T-helper 1 cell (primary cell): Measurements from ENCODE around the gene MAML2.
A peak's percentile ranks its signal among the peaks of the same experiment; 100 is the strongest.

Experiments used
- DNase-seq, 5 donors: peaks; one replicate each; pipeline ENCODE4 v3.0.0-alpha.2; 2012 to 2020

The MAML2 gene

DNA sequence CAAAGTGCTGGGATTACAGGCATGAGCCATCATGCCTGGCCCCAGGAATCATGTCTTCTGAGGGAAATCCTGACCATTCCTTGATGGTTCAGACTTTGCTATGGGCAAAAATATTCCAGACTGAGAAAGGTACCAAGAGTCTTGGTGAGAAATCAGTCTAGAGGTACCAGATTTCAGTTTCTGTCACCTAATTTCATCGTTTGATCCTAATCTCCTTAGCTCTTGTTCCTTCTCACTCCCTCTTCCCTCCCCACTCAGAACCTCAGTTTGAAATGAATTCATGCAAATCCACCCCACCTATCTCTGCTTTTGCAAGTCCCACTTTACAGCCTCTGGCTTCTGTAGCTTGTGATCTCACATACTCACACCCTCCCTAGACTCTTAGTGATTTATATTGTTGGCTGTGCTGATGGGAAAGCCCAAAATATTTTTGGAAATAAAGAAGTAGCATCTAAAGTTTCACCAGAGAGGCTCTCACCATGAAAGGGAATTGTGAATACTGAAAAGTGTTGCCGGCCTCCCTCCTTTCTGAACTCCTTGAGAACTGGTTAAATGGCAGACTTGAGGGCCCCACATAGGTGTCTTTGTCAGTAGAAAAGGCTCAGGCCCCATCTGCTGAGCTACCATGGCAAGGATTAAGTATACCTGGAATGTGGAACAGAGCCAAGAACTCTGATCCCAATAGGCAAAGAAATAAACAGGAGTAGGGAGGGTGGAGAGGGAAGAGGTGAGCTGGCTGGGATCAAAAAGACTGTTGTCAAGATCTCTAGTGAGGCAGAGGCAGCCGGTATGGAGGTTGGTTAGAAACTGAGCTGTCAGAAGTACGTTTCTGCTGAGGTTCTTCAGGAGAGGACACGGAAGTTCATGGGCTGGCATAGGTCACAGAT lies 228.6 kb downstream of the MAML2 start:
- no peak for DNase-seq

- DNase-seq, result no peak
Observed at GRCh38 chr11:96113193-96113681, 229.8 kb downstream of the MAML2 start.

DNA sequence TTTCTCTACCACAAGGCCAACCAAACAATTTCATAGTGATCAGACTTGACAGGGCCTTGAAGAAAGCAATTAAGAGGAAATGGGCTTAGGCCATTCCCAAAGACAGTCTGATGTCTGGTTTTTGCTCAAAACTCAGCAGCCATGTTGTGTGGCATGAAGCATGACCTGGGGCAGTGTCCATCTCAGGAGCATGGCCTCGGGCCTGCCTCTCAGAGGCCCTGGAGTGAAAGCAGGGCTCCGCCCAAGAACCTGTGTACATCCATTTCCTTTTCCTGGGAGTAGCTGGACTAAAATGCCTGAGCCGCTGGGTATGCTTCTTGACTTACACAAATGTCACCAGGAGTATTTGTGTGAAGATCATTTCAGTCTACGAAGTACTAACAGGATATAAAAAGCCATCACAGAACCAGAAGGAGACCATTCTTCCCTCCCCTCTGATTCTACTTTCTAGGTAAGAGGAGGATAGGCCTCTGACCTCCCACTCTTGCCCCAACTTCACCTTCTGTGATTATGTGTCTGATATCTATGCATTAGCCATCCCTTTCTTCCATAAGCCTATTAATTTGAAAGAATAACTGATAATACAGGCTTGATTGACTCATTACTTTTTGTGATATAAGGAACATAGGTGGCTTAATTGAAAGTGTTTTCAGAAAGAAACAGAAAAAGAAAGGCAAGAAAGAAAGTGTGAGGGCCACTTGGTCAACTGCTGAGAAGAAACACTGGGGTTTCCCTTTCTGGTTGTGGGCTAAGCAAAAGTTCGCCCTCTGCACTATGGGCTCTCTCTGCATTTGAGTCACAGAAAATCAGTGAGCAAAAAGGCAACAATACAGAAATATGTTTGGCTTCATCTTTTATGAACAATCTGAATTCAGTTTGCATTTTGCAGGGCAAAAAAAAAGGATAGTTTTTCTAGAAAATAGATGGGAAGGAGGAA lies 230.5 kb downstream of the MAML2 start:
- DNase-seq, result peak in 1 of 5 donors; percentile 34

- no peak for DNase-seq
Observed at GRCh38 chr11:96111308-96111707, 231.7 kb downstream of the MAML2 start.

DNA sequence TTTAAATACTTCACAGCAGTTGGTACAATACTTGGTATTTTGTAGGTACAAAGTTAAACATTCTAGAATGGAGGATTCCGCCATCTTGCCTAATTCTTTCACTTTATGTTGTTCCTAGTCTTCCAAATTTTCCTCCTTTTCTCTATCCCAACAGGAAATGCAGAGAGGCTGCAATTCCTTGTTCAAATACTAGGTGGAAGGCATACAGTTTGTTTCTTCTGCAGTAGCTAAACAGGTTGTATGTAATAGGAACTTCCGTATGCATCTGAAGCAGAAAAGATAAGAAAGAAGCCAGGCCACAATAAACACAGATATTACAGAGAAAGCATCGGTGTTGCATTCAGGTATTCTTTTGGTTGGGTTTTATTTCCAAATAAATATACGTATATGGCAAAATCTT lies 232.7 kb downstream of the MAML2 start:
- DNase-seq, result no peak

- DNase-seq, result no peak
Observed at GRCh38 chr11:96109331-96110030, 233.5 kb downstream of the MAML2 start.

DNA sequence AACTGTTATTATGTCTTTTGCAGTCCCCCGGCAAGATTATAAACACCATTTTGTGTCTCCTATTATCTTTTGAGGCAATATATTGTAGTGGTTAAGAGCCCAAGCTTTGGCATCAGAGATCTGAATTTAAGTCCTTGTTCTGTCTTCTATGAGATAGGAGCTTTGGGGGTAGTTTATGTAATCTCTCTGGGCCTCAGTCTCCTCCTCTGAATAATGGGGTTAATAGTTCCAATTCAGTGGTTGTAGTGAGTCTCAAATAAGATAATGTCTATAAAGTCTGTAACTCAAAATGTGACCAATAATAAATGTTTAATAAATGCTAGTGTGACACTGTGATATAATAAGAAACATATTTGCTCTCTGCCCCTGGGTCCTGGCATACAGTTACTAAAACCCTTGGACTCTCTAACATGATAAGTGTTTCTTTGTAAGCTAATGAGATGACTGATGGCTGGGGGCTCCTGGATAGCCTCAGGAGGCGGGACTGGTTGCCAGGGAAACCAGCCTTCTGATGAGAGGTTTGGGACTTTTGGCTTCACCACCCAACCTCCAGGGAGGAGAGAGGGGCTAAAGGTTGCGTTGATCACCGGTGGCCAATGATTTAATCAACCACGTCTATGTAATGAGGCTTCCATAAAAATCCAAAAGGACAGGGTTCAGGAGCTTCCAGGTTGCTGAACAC lies 235.7 kb downstream of the MAML2 start:
- no peak for DNase-seq

DNA sequence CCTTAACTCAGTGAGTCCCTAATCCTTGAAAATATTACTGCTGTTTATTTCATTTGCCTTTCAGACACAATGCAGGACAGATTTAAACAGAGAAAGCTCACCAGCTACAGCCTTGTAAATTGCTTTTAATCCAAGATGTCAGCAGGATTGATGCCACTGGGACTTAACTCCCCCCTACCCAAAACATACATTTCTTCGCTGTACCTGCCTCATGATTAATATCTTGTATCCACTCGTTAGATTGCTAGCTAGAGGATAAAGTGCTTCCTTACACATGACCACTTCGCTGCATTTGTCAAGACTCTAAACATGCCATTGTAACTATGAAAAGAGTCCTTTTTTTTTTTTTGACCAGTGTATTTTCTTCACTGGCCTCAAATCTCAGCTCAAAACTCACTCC lies 236.3 kb downstream of the MAML2 start:
- no peak for DNase-seq

DNA sequence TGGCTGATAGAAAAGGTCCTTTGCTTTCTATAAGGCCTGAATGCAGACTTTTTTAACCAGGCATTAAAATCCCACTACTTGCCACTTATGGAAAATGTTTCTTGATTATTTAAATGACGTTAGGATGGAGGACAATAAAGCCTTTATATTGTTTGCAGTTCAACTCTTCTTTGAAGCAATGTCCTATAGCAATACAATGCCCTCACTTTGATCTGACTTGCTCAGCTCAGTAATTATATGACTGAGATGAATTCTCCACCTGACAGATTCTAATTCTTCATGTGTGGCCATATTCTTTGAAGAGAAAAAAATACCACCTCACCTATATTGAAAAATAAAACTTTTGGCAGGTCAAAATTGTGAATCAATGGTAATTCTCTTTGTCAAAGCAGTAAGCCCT lies 237.1 kb downstream of the MAML2 start:
- DNase-seq, result no peak

DNA sequence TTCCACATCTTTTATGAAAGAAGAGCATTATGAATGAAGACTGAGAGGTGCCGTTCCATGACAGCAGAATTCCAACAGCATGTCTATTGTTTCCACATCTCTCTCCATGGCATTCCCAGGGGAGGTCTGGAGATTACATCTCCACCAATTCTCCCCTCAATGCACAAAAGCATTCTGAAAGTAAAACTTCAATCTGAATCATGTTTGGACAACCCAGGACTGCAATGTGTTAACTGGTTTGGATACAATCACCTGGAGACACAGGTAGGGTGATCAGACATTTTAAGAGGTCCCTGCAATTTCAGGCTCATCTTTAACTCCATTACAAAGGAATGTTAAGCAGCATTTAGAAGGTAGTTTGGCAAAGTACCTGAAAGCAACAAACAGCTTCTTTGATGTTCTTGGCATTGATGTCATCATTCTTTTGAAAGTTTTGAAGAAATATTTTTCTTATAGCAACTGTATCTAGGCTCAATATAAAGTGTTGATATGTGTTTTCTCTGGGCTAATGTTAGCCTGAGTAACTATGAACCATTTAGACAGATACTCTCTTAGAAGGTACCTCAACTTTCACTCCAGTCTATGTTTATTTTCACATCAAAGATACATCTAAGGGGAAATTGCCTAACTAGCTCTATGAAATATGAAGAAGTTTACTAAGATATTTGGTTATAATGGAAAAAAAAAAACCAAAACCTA lies 237.6 kb downstream of the MAML2 start:
- DNase-seq, result no peak

- no peak for DNase-seq
Observed at GRCh38 chr11:96104496-96104895, 238.5 kb downstream of the MAML2 start.

DNA sequence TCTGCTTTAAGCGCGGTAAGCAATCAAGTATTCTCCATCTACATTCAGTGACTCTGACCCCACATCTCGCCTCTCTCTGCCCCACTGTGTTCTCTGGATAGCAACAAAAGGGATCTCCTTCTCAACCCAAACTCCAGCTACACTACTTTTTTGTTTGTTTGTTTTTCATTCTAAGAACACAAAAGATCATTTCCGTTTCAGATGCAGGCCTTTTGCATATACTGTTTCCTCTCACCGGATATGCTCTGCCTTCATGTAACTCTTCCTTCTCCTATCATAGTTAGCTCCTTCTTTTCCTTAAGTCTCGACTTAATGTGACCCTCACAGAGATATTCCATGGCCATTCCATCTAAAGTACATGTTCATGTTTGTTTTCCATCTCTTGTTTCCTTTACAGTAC lies 239.3 kb downstream of the MAML2 start:
- DNase-seq, result no peak

DNA sequence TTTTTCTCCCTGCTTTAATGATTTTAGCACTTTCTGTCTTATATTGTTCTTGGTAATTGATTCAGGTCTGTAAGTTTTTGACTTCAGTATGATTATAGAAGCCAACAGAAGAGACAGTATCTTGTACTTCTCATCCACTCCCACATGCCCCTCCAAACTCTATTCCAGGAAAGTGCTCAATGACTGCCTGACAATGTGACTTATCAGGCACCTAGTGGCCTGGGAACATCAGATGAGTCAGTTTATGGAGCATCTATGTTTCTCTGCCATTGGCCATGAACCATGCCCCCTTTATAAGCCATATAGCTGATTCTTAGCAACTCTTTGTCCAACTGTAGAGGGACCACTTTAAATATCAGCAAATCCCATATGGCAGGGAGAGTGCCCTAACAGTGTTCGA lies 239.9 kb downstream of the MAML2 start:
- no peak for DNase-seq

DNA sequence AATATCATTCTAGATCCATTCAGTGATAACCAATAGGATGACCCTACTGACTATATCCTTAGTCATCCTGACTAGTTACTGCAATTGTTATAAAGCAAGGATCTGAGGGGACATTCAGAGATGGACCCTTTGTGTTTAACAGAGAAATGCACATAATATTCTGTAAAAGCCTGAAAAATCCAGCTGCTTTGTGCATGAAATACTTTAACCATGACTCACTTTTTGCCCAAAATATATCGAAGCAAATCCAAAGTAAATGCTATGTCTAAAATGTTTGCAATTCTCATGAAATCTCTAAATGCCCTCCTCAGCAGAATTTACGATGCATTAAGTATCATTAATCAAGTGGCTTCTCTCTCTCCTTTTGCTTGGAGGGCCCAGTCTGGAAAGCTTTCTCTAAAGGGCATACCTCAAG lies 240.3 kb downstream of the MAML2 start:
- DNase-seq, result no peak

DNA sequence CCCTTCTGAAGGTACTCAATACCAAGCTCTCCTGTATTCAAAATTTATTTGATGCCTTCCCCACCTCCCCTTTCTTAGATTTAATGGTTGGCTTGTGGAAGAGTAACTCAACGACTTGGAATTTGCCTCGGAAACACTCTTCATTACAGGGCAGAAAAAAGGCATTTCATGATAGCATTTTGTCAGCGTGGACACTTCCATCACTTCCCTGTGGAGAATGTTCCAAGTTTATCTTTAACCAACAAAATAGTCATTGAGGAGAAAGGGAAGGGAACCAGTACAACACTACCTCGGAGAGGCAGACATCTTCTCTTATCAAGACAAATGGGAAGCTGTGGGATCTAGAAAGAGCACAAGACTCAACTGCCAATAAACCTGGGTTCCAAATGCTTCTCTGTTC lies 241.8 kb downstream of the MAML2 start:
- DNase-seq, result no peak

GRCh38 chr11:96098511-96099241 lies 244.3 kb downstream of the MAML2 start:
- DNase-seq, result no peak

DNA sequence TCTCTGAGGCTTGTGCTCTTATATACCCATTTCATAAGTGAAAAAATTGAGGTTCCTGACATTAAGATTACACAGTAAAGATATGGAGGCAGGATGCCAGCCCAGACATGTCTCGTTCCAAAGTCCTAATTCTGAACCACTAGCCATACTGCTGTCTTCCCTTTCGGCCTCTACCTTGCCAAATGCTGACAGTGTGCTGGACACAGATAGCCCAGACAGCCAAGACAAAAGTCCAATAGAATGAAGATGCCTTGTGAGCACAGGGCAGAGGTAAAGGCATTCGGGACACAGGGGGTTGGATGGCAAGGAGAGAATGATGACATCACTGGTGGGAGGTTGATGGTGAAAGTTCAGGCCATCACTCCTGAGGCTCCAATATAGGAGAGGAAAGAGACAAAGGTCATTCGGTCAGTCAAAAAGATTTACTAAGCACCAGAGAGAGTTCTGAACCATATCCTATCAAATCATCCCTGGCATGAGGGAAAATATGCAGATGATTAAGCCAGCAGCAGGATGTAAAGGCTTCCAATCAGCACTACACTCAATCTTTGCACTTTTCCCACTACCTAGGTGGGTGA lies 245.1 kb downstream of the MAML2 start:
- no peak for DNase-seq

- no peak for DNase-seq
Observed at GRCh38 chr11:96096360-96096759, 246.6 kb downstream of the MAML2 start.

DNA sequence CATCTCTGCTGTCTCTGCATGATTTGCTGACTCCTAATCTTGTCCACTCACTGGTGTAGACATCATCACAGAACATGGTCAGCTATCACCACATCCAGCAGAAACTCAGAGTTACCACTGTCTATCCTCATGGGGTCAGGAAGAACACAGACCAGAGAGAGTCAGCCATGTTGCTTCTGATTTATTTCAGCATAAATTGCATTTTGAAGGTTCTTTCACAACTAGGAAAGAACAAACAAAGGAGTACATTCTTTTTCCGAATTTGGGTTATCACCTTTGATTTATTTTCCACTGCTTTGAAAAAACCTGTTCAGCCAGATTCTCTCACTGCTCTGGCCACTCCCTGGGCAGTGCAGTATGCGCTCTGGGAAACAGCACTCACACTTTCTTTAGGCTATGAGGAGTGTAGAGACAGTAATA lies 247.1 kb downstream of the MAML2 start:
- no peak for DNase-seq

DNA sequence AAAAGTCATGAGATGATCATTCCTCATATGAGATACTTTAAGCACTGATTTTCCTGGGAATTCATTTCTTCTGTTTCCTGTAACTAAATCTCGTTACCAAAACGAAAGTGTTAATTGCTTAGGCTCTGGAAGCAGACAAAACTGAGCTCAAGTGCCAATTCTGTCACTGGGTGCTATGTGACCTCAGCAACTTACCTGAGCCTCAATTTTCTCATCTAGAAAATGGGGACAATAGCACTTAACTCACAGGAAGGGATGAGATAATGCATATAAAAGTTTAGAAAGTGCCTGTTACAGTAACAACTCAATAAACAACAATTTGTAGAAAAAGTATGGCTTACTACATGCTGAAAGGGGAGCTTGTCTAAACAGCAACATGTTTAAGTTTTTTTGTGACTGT lies 248.8 kb downstream of the MAML2 start:
- no peak for DNase-seq

DNA sequence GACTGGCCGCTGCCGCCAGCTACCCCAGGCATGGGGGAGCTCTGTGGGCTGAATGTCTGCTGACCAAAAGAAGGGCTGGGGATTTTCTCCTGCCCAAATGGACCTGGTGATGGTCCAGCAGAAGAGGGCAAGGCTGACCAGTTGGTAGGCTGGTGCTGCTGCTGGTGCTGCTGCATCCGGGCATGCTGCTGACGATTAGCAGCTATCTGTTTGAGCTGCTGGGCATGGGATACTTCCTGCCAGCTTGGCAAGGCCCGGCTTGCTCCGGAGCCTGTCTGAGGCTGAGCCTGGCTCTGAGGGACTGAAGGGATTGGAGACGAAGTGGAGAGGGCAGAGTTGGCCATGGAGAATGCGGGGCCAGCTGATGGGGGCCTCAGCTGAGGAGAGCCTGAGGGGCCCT lies 250.5 kb downstream of the MAML2 start:
- no peak for DNase-seq
